HK-2 (cell line): ENCODE data around the gene GTF3C5.
"Not testable (repeated sequence)": the region's sequence is repeated elsewhere in the genome, so short reads cannot be mapped to it uniquely, and the experiment has no call there.

ENCODE experiments used
- DNase-seq: peaks from one replicate; pipeline ENCODE4 v3.0.0-alpha.2; 2018; ENCODE audit not compliant: unreplicated experiment

GTF3C5 gene, protein sequence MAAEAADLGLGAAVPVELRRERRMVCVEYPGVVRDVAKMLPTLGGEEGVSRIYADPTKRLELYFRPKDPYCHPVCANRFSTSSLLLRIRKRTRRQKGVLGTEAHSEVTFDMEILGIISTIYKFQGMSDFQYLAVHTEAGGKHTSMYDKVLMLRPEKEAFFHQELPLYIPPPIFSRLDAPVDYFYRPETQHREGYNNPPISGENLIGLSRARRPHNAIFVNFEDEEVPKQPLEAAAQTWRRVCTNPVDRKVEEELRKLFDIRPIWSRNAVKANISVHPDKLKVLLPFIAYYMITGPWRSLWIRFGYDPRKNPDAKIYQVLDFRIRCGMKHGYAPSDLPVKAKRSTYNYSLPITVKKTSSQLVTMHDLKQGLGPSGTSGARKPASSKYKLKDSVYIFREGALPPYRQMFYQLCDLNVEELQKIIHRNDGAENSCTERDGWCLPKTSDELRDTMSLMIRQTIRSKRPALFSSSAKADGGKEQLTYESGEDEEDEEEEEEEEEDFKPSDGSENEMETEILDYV

DNA sequence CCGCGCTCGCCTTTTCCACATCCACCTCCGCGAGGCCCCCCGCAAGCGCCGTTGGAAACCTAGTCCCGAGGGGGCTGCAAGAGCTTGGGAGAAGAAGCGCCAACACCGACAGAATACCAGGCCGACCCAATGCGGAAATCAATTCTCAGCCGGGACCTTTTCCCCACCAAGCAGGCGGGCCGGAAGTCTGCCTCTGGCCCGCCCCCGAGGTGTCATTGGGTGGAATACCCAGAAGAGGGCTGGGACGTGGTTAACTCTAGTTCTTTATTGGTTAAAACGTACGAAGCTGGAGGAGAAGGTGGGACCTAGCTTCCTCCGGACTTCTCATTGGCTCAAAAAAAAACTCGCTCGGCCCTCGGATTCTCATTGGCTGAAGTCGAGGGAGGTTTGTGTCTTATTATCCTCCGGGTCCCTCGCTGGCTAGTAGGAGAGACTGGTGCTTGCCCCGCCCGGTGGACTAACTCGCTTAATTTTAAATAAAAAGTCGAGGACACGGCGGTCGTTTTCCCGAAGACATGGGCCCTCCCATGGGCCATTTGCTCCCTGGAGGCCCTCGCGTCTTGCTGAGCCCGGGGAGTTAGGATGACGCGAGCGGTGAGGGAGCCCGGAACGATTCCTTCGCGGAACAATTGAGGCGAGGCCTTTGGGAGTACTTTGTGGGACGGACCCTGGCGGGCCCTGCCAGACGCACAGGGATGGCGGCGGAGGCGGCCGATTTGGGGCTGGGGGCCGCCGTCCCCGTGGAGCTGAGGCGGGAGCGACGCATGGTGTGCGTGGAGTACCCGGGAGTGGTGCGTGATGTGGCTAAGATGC, at the start of gene GTF3C5:
TSS of gene GTF3C5 (plus strand) at position 681 of the 813 bp plus-strand sequence. CDS start at position 696, 15 bp downstream.
- peak; percentile 91 for DNase-seq

DNA sequence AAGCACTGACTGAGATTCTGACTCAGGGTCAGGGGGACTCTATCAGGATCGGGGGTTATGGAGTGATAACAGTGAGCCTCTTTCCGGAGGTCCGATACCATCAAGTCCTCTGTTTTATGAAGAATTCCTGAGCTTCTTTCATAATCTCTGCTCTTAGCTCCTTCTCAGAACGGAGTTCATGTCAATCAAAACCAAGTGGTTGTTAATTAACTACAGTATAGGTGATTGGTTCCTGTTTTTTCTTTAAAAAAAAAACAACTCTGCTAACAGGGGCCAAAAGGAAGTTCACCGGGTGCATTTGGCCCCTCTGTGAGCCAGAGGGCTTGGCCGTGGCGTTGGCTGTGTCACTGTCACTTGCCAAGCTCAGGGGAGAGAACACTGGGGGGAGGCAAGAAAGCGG, 48.3 kb upstream of the GTF3C5 start:
- no peak for DNase-seq

DNA sequence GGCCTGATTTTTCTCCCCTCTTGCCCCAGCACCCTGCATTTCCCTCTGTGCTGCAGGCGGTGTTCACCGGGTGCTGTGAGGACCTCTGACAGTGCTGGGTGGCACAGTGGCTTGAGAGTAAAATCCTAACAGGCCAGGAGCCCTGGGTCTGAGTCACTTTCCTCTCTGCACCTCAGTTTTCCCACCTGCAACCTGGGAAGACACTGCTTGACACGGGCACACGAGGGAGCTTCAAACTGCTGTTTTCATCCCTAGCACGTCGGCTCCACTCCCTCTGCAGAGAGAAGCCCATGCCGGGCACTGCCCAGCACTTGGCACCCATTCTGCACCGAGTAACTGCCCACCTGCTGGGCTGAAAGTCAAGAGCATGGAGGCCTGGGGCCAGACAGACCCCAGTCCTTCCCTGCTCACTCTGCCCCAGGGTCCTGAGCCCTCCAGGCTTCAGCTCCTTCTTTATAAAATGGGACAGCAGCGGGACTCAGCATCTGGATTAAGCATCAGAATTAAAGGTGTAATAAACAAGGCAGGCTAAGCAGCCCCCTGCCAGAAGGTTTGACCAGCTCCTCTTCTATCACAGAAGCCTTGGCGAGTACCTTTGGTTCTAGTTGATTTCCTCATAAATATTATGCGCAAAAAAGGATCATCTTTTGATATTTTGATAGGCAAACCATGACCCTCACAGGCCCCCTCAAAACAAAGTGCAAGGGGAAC, 47.2 kb upstream of the GTF3C5 start:
- no peak for DNase-seq

DNA sequence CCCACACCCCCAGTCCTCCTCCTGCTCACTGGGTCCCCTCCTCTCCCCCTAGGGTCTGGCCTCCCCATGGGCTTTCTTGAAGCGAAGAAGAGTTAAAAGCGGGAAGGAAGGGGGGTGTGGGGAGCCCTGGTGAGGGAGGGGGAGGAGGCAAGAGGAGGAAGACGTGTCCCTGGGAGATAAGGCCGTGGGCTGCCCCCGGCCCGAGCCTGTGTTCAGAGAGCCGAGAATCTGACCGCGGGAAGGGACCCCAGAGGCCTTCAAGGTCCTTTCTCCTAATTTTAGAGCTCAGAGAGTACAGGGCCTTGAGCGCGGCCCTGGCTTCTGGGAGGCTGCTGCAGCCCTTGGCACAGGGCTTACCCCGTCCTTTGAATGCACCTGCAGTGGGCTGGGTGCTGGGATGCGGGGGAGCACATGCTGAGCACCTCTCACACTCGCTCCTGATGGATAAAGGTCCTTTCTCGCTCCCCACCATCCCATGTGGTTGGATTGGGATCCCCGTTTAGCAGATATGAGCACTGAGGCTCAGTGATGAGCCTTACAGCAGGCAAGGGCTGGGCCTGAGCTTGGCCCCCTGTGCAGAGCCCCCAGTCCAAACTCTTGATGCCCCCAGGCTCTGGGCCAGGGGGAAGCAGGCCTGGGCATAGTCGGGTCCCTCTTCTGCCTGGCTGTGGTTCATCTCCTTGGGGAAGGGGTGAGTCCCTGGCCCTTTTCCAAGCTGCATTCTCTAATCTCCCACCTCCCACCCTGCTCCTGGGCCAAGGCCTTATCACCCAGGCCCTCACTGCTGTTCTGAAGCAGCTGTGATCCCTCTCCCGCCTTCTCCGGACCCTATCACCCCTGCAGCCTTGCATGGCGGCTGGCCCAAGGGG, 46.4 kb upstream of the GTF3C5 start:
- no peak for DNase-seq

DNA sequence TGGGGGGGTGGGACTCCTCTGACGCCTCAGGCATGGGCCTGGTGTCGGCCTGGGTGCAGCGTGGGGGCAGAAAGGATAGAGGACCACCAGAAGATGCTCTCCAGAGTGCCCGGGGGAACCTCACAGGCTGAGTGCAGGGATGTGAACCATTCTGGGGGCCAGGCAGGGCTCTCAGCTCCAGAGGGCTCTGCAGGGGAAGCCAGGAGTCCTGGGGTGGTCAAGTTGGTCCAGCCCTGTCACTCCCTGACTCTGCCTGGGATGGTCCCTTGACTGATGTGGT, 45.8 kb upstream of the GTF3C5 start:
- DNase-seq: no peak

DNA sequence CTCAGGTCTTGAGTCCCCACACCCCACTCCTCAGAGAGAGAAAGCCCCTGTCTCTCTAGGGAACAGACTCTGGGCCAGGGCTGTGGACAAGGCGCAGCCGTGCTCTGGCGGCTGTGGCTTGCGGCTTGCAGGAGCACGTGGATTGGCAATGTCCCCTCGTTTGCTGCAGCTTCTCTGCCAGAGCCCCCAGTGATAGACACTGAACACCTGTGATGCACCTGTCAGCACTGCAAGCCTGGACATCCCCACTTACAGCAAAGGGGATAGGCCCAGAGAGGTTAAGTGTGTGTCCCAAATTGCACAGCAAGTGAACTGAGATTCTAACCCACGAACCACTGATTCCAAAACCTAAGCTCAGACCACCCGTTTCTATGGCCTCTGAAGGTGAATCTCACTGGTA, 45.3 kb upstream of the GTF3C5 start:
- DNase-seq: no peak

DNA sequence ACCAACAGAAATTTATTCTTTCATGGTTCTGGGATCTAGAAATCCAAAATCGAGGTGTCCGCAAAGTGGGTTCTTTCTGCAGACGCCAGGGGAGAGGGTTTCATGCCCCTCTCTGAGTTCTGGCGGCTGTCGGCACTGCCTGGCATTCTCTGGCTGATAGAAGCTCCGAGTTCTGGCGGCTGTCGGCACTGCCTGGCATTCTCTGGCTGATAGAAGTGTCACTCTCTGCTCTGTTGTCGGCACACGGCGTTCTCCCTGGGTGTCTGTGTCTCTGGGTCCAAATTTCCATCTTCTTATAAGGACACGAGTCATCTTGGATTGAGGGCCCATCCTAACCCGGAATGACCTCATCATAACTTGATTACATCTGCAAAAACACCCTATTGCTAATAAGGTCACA, 44.7 kb upstream of the GTF3C5 start:
- DNase-seq: no peak

DNA sequence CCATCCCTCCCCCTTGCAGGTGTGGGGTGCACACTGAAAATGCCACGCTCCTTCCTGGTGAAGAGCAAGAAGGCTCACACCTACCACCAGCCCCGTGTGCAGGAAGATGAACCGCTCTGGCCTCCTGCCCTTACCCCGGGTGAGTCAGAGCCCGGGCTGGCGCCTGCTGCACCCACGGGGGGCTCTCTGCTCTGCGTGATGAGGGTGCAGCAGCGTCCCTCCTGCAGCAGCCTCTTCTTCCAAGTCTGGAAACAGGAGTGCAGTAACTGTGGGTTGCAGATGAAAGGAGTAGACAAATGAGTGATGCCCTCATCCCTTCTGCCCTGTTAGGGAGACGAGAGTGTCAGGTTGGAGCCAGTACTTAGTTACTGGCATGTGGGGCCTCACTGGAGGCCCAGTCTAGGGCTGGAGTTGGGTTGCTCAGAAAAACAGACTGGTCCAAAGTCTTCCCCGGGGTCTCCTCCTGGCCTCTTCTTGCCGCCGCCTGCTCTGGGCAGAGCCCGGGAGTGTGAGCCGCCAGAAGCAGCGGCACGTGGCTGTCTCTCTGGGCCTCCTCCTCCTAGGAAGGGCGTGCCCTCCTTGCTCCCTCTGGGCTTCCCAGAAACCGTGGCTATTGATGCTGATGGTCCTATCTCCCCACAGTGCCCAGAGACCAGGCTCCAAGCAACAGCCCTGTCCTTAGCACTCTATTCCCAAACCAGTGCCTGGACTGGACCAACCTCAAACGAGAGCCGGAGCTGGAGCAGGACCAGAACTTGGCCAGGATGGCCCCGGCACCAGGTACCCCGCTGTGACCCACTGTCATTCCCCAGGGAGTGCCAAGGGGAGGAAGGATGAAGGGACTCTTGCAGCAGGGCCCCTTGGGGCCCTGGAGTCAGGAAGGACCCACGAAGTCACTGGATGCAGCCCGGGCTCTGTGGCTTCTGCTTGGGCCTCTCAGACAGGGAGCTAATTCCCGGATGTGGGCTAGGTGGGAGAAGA, 43.9 kb upstream of the GTF3C5 start:
- DNase-seq: peak; percentile 40

DNA sequence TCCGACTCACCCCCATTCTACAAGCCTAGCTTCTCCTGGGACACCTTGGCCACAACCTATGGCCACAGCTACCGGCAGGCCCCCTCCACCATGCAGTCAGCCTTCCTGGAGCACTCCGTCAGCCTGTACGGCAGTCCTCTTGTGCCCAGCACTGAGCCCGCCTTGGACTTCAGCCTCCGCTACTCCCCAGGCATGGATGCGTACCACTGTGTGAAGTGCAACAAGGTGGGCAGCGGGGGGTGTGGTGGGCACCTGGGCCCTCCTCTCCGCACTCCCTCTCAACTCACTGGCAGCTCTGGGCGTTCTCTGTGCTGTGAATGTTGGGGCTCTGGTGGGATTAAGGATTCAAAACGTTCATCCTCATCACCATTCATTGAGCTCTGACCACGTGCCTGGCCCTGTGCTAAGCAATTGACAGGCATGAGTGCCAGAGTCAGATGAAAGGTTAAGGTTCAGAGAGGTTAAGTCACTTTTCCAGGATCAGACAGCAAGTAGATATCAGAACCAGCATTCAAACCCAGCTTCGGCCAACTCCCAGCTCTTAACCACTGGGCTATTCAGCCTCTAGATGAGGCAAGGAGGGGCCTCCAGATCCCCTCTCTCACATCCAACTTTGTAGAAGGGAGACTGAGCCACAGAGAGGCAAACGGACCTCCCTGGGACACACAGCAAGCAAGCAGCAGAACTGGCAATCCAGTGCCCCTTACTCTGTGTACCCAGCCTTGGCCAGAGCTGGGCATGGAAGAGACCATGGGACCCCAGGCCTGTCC, 42.4 kb upstream of the GTF3C5 start:
- DNase-seq: no peak

DNA sequence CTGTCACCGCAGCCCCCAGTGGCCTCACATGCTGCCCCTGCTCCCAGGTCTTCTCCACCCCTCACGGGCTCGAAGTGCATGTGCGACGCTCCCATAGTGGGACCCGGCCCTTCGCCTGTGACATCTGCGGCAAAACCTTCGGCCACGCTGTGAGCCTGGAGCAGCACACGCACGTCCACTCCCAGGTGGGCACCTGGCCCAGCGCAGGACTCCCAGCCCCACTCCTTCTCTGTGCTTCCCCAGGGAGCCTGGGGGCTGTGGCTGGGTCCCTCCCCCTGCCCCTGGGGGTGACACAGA, 41.8 kb upstream of the GTF3C5 start:
- DNase-seq: no peak

DNA sequence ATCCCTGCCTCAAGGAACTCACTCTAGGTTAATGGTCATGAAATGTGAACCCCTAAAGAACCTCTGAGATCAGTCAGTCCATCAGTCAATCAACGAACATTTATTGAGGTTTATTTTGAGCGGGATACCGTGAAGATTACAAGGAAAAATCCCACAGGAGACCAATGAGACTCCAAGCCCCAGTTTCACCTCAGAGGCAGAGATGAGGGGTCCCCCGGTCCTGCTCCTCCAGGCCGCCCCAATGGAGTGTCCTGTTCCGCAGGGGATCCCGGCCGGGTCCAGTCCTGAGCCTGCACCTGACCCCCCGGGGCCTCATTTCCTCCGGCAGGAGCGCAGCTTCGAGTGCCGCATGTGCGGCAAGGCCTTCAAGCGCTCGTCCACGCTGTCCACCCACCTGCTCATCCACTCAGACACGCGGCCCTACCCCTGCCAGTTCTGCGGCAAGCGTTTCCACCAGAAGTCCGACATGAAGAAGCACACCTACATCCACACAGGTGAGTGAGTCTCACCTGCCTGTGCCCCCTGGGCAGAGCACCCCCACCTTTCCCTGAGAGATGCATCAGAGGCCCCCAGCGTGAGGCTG, 41.3 kb upstream of the GTF3C5 start:
- no peak for DNase-seq

DNA sequence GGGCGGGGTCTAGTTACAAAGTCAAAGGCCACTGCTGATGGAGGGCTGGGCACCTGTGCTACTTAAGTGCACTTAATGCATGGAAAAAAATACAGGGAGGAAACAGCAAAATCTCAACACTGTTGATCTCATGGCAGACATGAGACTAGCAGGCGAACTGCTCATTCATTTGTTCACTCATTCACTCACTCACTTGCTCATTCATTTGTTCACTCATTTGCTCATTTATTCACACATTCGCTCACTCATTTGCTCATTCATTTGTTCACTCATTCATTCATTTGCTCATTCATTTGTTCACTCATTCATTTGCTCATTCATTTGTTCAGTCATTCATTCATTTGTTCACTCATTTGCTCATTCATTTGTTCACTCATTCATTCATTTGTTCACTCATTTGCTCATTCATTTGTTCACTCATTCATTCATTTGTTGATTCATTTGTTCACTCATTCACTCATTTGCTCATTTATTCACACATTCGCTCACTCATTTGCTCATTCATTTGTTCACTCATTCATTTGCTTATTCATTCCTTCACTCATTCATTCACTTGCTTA, 40.7 kb upstream of the GTF3C5 start:
- DNase-seq: not testable (repeated sequence)

DNA sequence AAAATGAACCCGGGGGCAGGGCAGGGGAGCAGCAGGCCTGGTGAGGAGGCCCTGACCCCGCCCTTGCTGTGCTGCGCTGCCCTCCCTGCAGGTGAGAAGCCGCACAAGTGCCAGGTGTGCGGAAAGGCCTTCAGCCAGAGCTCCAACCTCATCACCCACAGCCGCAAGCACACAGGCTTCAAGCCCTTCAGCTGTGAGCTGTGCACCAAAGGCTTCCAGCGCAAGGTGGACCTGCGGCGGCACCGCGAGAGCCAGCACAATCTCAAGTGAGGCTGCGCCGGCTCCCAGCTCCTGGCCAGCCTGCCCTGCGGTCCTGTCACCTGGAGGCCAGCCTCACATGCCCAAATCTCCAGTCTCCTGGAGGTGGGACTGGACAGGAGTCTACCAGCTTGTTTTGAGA, 40.0 kb upstream of the GTF3C5 start:
- no peak for DNase-seq

DNA sequence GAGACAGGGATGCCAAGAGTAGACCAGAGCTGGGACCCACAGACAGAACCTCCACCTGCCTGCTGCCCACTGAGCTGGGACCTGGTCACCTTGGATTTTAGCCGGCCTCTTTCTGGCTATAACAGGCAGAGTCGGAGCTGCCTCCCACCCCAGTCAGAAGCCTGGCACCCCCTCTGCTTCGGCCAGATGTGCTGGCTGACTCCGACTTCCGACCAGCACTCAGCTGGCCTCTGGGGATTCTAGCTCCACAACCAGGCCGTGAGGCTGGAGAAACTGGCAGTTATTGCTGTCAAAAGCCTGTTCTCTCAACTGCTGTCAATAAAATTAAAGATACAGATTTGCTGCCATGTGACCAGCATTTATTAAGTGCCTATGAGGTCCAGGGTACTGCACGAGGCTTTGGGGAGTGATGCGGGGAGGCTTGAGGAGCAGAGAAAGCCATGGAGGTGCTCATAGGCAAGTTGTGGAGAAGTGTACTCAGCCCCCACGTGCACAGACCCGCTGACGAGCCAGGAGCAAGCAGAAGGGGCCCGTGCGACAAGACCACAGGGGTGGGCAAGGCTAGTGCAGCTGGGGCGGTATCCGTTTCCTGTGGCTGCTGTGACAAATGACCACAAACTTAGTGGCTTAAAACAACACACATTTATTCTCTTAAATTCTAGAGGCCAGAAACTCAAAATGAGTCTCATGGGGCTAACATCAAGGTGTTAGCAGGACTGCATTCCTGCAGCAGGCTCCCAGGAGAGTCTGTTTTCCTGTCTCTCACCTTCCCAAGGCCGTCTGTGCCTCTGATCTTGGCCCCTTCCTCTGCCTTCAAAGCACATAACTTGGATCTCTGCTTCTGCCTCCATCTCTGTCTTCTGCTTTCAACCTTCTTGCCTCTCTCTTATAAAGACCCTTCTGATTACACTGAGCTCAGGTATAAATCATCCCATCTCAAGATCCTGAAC, 39.2 kb upstream of the GTF3C5 start:
- no peak for DNase-seq

DNA sequence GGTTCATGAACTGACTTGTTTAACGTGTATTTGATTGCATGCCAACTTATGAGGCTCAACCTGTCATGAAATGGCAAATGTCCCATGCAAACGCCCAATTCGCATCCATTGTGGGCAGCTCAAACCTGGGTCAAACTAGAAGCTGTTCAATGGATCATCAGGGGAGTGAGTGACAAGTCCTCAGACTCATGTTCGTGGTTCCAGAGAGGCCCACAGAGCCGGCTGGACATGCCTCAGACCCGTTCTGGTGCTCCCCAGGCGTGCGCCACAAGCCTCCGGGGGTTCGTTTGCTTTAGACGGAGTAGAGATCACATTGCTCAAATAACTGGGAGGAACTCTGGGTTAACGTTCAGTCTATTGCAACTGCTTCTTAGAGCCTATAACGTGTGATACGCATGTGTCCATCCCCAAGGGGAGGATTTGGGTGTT, 37.3 kb upstream of the GTF3C5 start:
- no peak for DNase-seq

DNA sequence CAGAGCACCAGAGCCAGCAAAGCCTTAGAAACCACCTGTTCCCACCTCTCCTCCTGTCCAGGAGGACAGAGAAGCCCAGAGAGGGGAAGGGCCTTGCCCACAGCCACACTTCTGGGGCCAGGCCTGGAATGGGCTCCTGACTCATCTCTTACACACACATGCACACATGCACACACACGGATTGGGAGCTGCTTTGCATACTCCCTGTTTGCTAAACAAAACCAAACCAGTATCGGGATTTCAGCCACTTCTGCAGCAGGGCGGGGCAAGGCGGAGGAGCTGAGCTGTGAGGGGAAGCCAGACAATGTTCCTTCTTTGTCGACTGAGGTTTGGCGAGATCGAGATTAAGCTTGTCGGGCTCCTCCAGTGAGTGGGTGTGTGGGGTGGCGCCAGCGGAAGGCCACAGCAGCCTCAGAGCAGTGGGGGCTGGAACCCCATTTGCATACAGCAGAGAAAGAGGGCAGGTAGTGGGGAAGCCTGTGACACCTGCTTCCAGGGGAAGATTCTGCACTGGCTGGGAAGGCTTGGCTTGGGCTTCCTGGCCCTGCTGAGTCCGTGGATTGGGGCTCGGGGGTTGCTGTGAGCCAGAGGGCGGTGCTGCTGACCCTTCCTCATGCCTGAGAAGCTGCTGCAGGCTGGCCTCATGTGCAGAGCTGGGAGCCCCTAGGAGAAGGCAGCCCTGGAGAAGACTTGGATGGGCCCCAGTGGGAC, 36.2 kb upstream of the GTF3C5 start:
- peak; percentile 30 for DNase-seq

DNA sequence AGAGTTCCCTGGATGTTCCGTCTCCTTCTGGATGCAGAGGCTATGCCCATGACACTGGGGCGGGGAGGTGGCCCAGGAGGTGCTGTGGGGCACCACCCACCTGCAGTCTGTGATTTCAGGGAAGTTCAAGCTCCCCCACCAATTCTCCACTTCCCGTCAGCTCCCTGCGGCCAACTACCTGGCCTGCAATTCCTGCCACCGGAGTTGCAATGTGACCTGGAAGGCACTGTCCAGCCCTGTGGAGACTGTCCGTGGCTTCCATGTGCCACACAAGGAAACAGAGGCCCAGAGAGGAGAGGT, 35.7 kb upstream of the GTF3C5 start:
- DNase-seq: no peak
